GM23338 (cell line): ENCODE data around the gene ATF7IP. TPM values are rescaled to one million over a fixed set of nuclear protein-coding genes. Genes with fewer than 3 reads are reported as not detected.

Experiments
- ATAC-seq: fragments of 200-7000 bp; cut with Tn5 transposase; 3 replicates; pipeline ENCODE4 v1.9.1; 2020
- DNase-seq: peaks from one replicate; pipeline ENCODE4 v3.0.0-alpha.2; 2015; ENCODE audit warnings: low spot score
- H2AFZ ChIP-seq: fragments of 200-600 bp; sonication (generic); 2 replicates; pipeline ENCODE4 v1.8.0; 2016; ENCODE audit warnings: antibody characterized with exemption, mild to moderate bottlenecking, moderate library complexity
- H3F3A ChIP-seq: fragments of 200-600 bp; sonication (generic); replicated peaks from 2 replicates; pipeline ENCODE4 v1.8.0; 2017; ENCODE audit warnings: antibody characterized with exemption, mixed run types, low read depth
- H3K27ac ChIP-seq: fragments of 200-600 bp; sonication (generic); 2 replicates; pipeline ENCODE4 v1.6.1; 2016; ENCODE audit warnings: low read depth
- H3K27me3 ChIP-seq: fragments of 200-600 bp; sonication (generic); 2 replicates; pipeline ENCODE4 v1.8.0; 2016; ENCODE audit warnings: mild to moderate bottlenecking, mixed run types, moderate library complexity; ENCODE audit not compliant: insufficient read depth
- H3K36me3 ChIP-seq: fragments of 200-600 bp; sonication (generic); 2 replicates; pipeline ENCODE4 v1.8.0; 2016; ENCODE audit warnings: mild to moderate bottlenecking; ENCODE audit not compliant: insufficient read depth
- H3K4me1 ChIP-seq: fragments of 200-600 bp; sonication (generic); 2 replicates; pipeline ENCODE4 v1.8.0; 2016; ENCODE audit warnings: mild to moderate bottlenecking, moderate library complexity; ENCODE audit not compliant: insufficient read depth
- H3K4me2 ChIP-seq: fragments of 200-600 bp; sonication (generic); 2 replicates; pipeline ENCODE4 v1.7.1; 2017; ENCODE audit warnings: mixed run types
- H3K4me3 ChIP-seq: fragments of 200-600 bp; sonication (generic); 2 replicates; pipeline ENCODE4 v1.6.1; 2016; ENCODE audit warnings: mixed run types
- H3K79me2 ChIP-seq: fragments of 200-600 bp; sonication (generic); replicated peaks from 2 replicates; pipeline ENCODE4 v1.8.0; 2017; ENCODE audit warnings: mild to moderate bottlenecking; ENCODE audit not compliant: insufficient read depth
- H3K9me2 ChIP-seq: fragments of 200-600 bp; sonication (generic); 2 replicates; pipeline ENCODE4 v1.8.0; 2017; ENCODE audit not compliant: insufficient read depth
- H4K20me1 ChIP-seq: fragments of 200-600 bp; sonication (generic); replicated peaks from 2 replicates; pipeline ENCODE4 v1.8.0; 2017; ENCODE audit warnings: mild to moderate bottlenecking; ENCODE audit not compliant: insufficient read depth
- H3K27ac Mint-ChIP-seq: 2 replicates; pipeline ENCODE4 v1.8.0; 2020; ENCODE audit warnings: inconsistent platforms, mild to moderate bottlenecking, moderate library complexity, mixed read lengths
- H3K27me3 Mint-ChIP-seq: 3 replicates; pipeline ENCODE4 v1.8.0; 2022; ENCODE audit warnings: low read depth, mild to moderate bottlenecking, moderate library complexity, mixed read lengths, inconsistent platforms; ENCODE audit not compliant: insufficient read depth, poor library complexity
- H3K36me3 Mint-ChIP-seq: 3 replicates; pipeline ENCODE4 v1.8.0; 2021; ENCODE audit warnings: low read depth, mild to moderate bottlenecking, inconsistent platforms, moderate library complexity, mixed read lengths
- H3K4me1 Mint-ChIP-seq: 3 replicates; pipeline ENCODE4 v1.8.0; 2020; ENCODE audit warnings: mild to moderate bottlenecking, inconsistent platforms, mixed read lengths
- H3K4me3 Mint-ChIP-seq: 3 replicates; pipeline ENCODE4 v1.8.0; 2021; ENCODE audit warnings: moderate library complexity, mild to moderate bottlenecking, inconsistent platforms, mixed read lengths
- H3K9me3 Mint-ChIP-seq: 3 replicates; pipeline ENCODE4 v1.8.0; 2020; ENCODE audit warnings: moderate library complexity, mild to moderate bottlenecking, inconsistent platforms, mixed read lengths
- CREB1 ChIP-seq: fragments of 250-450 bp; sonication (Bioruptor Pico); IDR thresholded peaks from 2 replicates; pipeline ENCODE4 v1.5.0; 2020; ENCODE audit warnings: low read depth, mild to moderate bottlenecking, moderate library complexity
- CTCF ChIP-seq, 2 experiments: fragments of 200-600 bp in 1 of 2; sonication (generic) in 1 of 2; conservative IDR thresholded peaks; 2 replicates each; pipeline versions ENCODE4 v1.5.1 to v1.6.1; 2016 to 2017; ENCODE audit warnings: antibody characterized with exemption in 2 of 2, low read depth in 2 of 2, mild to moderate bottlenecking in 2 of 2, moderate library complexity in 1 of 2
- ETS1 ChIP-seq: IDR thresholded peaks from 2 replicates; pipeline ENCODE4 v1.6.1; 2016; ENCODE audit warnings: antibody characterized with exemption
- EZH2 ChIP-seq: fragments of 200-600 bp; sonication (generic); IDR thresholded peaks from one replicate; pipeline ENCODE4 v1.8.0; 2017; ENCODE audit warnings: antibody characterized with exemption, mild to moderate bottlenecking, low read depth; ENCODE audit not compliant: unreplicated experiment
- EZH2phosphoT487 ChIP-seq: fragments of 200-600 bp; sonication (generic); IDR thresholded peaks from one replicate; pipeline ENCODE4 v1.8.1; 2018; ENCODE audit warnings: antibody characterized with exemption; ENCODE audit not compliant: unreplicated experiment
- JUNB ChIP-seq: IDR thresholded peaks from one replicate; pipeline ENCODE4 v1.6.1; 2016; ENCODE audit warnings: antibody characterized with exemption; ENCODE audit not compliant: unreplicated experiment
- NANOG ChIP-seq: IDR thresholded peaks from 2 replicates; pipeline ENCODE4 v1.6.1; 2016; ENCODE audit warnings: antibody characterized with exemption, borderline replicate concordance
- POLR2AphosphoS5 ChIP-seq: IDR thresholded peaks from 2 replicates; pipeline ENCODE4 v1.6.1; 2016; ENCODE audit warnings: antibody characterized with exemption, low read depth
- STAT1 ChIP-seq: IDR thresholded peaks from one replicate; pipeline ENCODE4 v1.6.1; 2016; ENCODE audit warnings: antibody characterized with exemption; ENCODE audit not compliant: unreplicated experiment
- ZNF114 ChIP-seq: fragments of 250-450 bp; sonication (Bioruptor Pico); IDR thresholded peaks from 2 replicates; pipeline ENCODE4 v1.5.0; 2020; ENCODE audit warnings: mild to moderate bottlenecking, moderate library complexity
- ZNF331 ChIP-seq: fragments of 250-450 bp; sonication (Bioruptor Pico); IDR thresholded peaks from 2 replicates; pipeline ENCODE4 v1.5.0; 2020; ENCODE audit warnings: low read depth, mild to moderate bottlenecking, moderate library complexity
- ZNF462 ChIP-seq: fragments of 250-450 bp; sonication (Bioruptor Pico); IDR thresholded peaks from 2 replicates; pipeline ENCODE4 v1.5.0; 2020; ENCODE audit warnings: mild to moderate bottlenecking, moderate library complexity
- polyA plus RNA-seq: library from polyadenylated mRNA; unstranded; fragments of >200 nt; fragmentation: Nextera tagmentation; extraction: Ambion mirVana; gene quantifications from 2 replicates; pipeline ENCODE4 v1.2.1, GENCODE V29; 2016
- total RNA-seq: library from RNA; depleted of rRNA; stranded (reverse); fragments of >200 nt; shearing (Covaris generic); gene quantifications from 2 replicates; pipeline ENCODE4 v1.2.3, GENCODE V29; 2014
- TF ChIP-seq, protein P1 (sequence below): IDR thresholded peaks from one replicate; pipeline ENCODE4 v1.6.1; 2018; ENCODE audit warnings: antibody characterized with exemption; ENCODE audit not compliant: unreplicated experiment

Gene ATF7IP
- total and polyA plus RNA-seq, 2 experiments from 2014 or later = 76.4 to 118 TPM

DNA sequence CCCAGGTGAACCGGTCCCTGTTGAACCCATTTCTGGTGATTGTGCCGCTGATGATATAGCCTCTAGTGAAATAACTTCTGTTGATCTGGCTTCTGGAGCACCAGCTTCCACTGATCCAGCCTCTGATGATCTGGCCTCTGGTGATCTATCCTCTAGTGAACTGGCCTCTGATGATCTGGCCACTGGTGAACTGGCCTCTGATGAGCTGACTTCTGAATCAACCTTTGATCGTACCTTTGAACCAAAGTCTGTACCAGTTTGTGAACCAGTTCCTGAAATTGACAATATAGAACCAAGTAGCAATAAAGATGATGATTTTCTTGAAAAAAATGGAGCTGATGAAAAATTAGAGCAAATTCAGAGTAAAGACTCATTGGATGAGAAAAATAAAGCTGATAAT is 59.1 kb downstream of the ATF7IP start:
- Histone ChIP-seq H3K4me3 (no peak overlapping the region), H3K36me3 (peaks cover 22% of the 10 kb centered on the region), H3K27ac (no peak overlapping the region), H3K4me1 (peaks cover 16% of the 10 kb centered on the region), H3F3A (no peaks in the 10 kb centered on the region), H3K9me2 (no peaks in the 10 kb centered on the region), H4K20me1 (peaks cover 8% of the 10 kb centered on the region), H3K79me2 (peaks cover 100% of the 10 kb centered on the region), H2AFZ (no peak overlapping the region), H3K4me2 (no peak overlapping the region), H3K27me3 (no peaks in the 10 kb centered on the region)
- Mint-ChIP-seq H3K36me3 (peaks cover 74% of the 10 kb centered on the region), H3K9me3 (no peaks in the 10 kb centered on the region), H3K4me1 (peaks cover 25% of the 10 kb centered on the region), H3K27ac (no peak overlapping the region), H3K4me3 (no peak overlapping the region), H3K27me3 (peaks cover 1% of the 10 kb centered on the region)
- ATAC-seq (no peak), DNase-seq (no peak)
- TF ChIP-seq ZNF331 (no peak), POLR2AphosphoS5 (no peak), ETS1 (no peak), CTCF (conservative IDR thresholded peaks at IDR 0.05; ENCODE audit: low read depth in 2 of 2) (no peak), ZNF462 (CRISPR knock-in tag) (no peak), EZH2 (no peak), ZNF114 (no peak), STAT1 (no peak), EZH2phosphoT487 (no peak), JUNB (no peak), CREB1 (CRISPR knock-in tag) (no peak), NANOG (no peak)
- TF ChIP-seq, protein P1, sequence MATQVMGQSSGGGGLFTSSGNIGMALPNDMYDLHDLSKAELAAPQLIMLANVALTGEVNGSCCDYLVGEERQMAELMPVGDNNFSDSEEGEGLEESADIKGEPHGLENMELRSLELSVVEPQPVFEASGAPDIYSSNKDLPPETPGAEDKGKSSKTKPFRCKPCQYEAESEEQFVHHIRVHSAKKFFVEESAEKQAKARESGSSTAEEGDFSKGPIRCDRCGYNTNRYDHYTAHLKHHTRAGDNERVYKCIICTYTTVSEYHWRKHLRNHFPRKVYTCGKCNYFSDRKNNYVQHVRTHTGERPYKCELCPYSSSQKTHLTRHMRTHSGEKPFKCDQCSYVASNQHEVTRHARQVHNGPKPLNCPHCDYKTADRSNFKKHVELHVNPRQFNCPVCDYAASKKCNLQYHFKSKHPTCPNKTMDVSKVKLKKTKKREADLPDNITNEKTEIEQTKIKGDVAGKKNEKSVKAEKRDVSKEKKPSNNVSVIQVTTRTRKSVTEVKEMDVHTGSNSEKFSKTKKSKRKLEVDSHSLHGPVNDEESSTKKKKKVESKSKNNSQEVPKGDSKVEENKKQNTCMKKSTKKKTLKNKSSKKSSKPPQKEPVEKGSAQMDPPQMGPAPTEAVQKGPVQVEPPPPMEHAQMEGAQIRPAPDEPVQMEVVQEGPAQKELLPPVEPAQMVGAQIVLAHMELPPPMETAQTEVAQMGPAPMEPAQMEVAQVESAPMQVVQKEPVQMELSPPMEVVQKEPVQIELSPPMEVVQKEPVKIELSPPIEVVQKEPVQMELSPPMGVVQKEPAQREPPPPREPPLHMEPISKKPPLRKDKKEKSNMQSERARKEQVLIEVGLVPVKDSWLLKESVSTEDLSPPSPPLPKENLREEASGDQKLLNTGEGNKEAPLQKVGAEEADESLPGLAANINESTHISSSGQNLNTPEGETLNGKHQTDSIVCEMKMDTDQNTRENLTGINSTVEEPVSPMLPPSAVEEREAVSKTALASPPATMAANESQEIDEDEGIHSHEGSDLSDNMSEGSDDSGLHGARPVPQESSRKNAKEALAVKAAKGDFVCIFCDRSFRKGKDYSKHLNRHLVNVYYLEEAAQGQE = no peak
